HT1080 (cell line): ENCODE results near the gene METTL26. TPM values are rescaled to one million over a fixed set of nuclear protein-coding genes. Genes with fewer than 3 reads are reported as not detected.

Experiments
- DNase-seq: peaks from one replicate; pipeline ENCODE4 v3.0.0-alpha.2; 2015; ENCODE audit warnings: low read depth
- total RNA-seq: library from RNA; depleted of rRNA; stranded (reverse); fragments of >200 nt; shearing (Covaris generic); gene quantifications from 2 replicates; pipeline ENCODE4 v1.2.3, GENCODE V29; 2014

METTL26 gene
- total RNA-seq, 1 experiment from 2014 or later, result 194 TPM

GRCh38 chr16:675884-676564 is 39.9 kb upstream of the METTL26 start:
- no peak for DNase-seq

- no peak for DNase-seq
Measured at GRCh38 chr16:674968-675883, 39.1 kb upstream of the METTL26 start, which contains the start of gene RHBDL1. Gene RHBDL1 (plus strand): TSS chr16:675671. CDS start chr16:675791, 120 bp downstream.

- no peak for DNase-seq
Measured at GRCh38 chr16:674214-674881, 38.2 kb upstream of the METTL26 start.

GRCh38 chr16:673399-673991 is 37.4 kb upstream of the METTL26 start:
- no peak for DNase-seq

- DNase-seq, result no peak
Measured at GRCh38 chr16:672851-673250, 36.7 kb upstream of the METTL26 start.

- no peak for DNase-seq
Measured at GRCh38 chr16:672371-672770, 36.3 kb upstream of the METTL26 start.

- no peak for DNase-seq
Measured at GRCh38 chr16:671353-672131, 35.4 kb upstream of the METTL26 start.

GRCh38 chr16:670485-671352 is 34.6 kb upstream of the METTL26 start:
- DNase-seq, result no peak

GRCh38 chr16:669666-670065 is 33.6 kb upstream of the METTL26 start:
- no peak for DNase-seq

GRCh38 chr16:668519-669171 is 32.5 kb upstream of the METTL26 start:
- no peak for DNase-seq

- DNase-seq, result peak; percentile 81
Measured at GRCh38 chr16:667780-668518, 31.8 kb upstream of the METTL26 start, which contains the start of gene RHOT2. Gene RHOT2 (plus strand): TSS chr16:668132. CDS start chr16:668200, 68 bp downstream.

GRCh38 chr16:667113-667779 is 31.1 kb upstream of the METTL26 start:
- no peak for DNase-seq

GRCh38 chr16:666572-666971 is 30.5 kb upstream of the METTL26 start:
- DNase-seq, result no peak

- DNase-seq, result no peak
Measured at GRCh38 chr16:662597-662996, 26.5 kb upstream of the METTL26 start.

GRCh38 chr16:662095-662494 is 26.0 kb upstream of the METTL26 start:
- DNase-seq, result no peak

- DNase-seq, result no peak
Measured at GRCh38 chr16:661184-661821, 25.2 kb upstream of the METTL26 start.

GRCh38 chr16:660459-661183 is 24.5 kb upstream of the METTL26 start:
- no peak for DNase-seq
